ENCODE results near the gene NDUFAF5. TPM values are rescaled to one million over a fixed set of nuclear protein-coding genes. Genes with fewer than 3 reads are reported as not detected.

NDUFAF5 gene
- total RNA-seq, 1 experiment from 2014 or later = 40.2 TPM

DNA sequence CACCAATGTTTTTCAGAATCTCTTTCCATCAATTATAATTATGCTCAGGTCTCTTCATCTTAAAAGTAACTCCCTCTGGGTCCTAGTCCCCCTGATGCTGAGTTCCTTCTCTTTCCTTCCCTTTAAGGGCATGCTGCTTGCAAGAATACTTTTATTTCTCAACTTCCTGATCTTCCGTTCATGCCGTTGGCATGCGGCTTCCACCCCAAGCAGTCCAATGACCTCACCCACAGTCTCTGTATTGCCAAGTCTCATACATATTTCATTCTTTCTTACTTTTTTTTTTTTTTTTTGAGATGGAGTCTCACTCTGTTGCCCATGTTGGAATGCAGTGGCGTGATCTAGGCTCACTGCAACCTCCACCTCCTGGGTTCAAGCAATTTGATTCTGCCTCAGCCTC lies 83.5 kb downstream of the NDUFAF5 start:
- no peaks in the 10 kb centered on the region; the same call in 1 of the 2 replicates for H3K4me1 ChIP-seq (ENCODE audit: insufficient read depth, low read length)
- no peak overlapping the region for H4K8ac ChIP-seq (replicated peaks; ENCODE audit: insufficient read length, low read depth, low read length)
- no peak overlapping the region for H3T11ph ChIP-seq (ENCODE audit: low read length)
- H2BK15ac ChIP-seq (ENCODE audit: low read depth, low read length) = no peak overlapping the region
- no CpG with 5 or more reads among the region's 4 CpGs for WGBS (ENCODE audit: extremely low coverage, insufficient read length, low lambda C conversion rate)
- DNase-seq = no peak
- no peak overlapping the region for H2BK20ac ChIP-seq (ENCODE audit: low read depth, low read length, poor library complexity, severe bottlenecking)
- no peak overlapping the region for H3K4me3 Mint-ChIP-seq
- peaks cover 13 to 17% of the 10 kb centered on the region in 2 experiments for H3K4me1 Mint-ChIP-seq
- H3K18ac ChIP-seq (ENCODE audit: insufficient read length, low read depth, low read length) = no peak overlapping the region
- H3K27ac ChIP-seq (ENCODE audit: insufficient read length, low read depth, low read length) = no peak overlapping the region
- H2AFZ ChIP-seq (ENCODE audit: low read length) = no peak overlapping the region
- H3K4me2 ChIP-seq (ENCODE audit: insufficient read depth, insufficient read length, low read length) = no peak overlapping the region
- no peaks in the 10 kb centered on the region for H3K9me3 Mint-ChIP-seq
- H3K23ac ChIP-seq (ENCODE audit: insufficient read length, low read depth, low read length) = no peak overlapping the region
- H2AK5ac ChIP-seq (ENCODE audit: insufficient read length, low read length) = no peak overlapping the region
- H3K4ac ChIP-seq (ENCODE audit: low read depth, low read length) = no peak overlapping the region
- H3K56ac ChIP-seq (ENCODE audit: insufficient read length, low read depth, low read length) = no peak overlapping the region
- H3K27me3 ChIP-seq (ENCODE audit: insufficient read depth, low read length) = no peaks in the 10 kb centered on the region
- no peaks in the 10 kb centered on the region for H3K36me3 Mint-ChIP-seq (ENCODE audit: insufficient read depth in 1 of 3, low read depth in 3 of 3)
- no peaks in the 10 kb centered on the region for H3K79me1 ChIP-seq (ENCODE audit: insufficient read depth, low read depth, low read length, poor library complexity, severe bottlenecking)
- H4K91ac ChIP-seq (ENCODE audit: insufficient read length, low read depth, low read length) = no peak overlapping the region
- H3K9ac ChIP-seq (ENCODE audit: extremely low read depth, insufficient read length, low read length) = no peak overlapping the region
- no peaks in the 10 kb centered on the region for H3K9me3 ChIP-seq (ENCODE audit: control insufficient read depth, low read depth, low read length)
- no peak overlapping the region for H2BK120ac ChIP-seq (ENCODE audit: low read depth, low read length, poor library complexity, severe bottlenecking)
- no peak overlapping the region for H2BK12ac ChIP-seq (ENCODE audit: insufficient read length, low read depth, low read length)
- no peaks in the 10 kb centered on the region; the same call in 1 of the 2 replicates for H3K79me2 ChIP-seq (ENCODE audit: insufficient read depth, low read length)
- H2BK5ac ChIP-seq (ENCODE audit: insufficient read length, low read length) = no peak overlapping the region
- no peaks in the 10 kb centered on the region for H4K20me1 ChIP-seq (ENCODE audit: control insufficient read depth, insufficient read depth, insufficient read length)
- TF ChIP-seq, protein P1, sequence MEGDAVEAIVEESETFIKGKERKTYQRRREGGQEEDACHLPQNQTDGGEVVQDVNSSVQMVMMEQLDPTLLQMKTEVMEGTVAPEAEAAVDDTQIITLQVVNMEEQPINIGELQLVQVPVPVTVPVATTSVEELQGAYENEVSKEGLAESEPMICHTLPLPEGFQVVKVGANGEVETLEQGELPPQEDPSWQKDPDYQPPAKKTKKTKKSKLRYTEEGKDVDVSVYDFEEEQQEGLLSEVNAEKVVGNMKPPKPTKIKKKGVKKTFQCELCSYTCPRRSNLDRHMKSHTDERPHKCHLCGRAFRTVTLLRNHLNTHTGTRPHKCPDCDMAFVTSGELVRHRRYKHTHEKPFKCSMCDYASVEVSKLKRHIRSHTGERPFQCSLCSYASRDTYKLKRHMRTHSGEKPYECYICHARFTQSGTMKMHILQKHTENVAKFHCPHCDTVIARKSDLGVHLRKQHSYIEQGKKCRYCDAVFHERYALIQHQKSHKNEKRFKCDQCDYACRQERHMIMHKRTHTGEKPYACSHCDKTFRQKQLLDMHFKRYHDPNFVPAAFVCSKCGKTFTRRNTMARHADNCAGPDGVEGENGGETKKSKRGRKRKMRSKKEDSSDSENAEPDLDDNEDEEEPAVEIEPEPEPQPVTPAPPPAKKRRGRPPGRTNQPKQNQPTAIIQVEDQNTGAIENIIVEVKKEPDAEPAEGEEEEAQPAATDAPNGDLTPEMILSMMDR (conservative IDR thresholded peaks at IDR 0.05) = no peak
- no peaks in the 10 kb centered on the region for H3K27me3 Mint-ChIP-seq (ENCODE audit: low read depth)
- no peak overlapping the region for H4K5ac ChIP-seq (ENCODE audit: insufficient read length, low read depth, low read length)
- H3K27ac Mint-ChIP-seq = no peak overlapping the region
- no peaks in the 10 kb centered on the region for H3K23me2 ChIP-seq (ENCODE audit: insufficient read length, low read depth, low read length, poor library complexity, severe bottlenecking)
- no peak overlapping the region for H3K14ac ChIP-seq (ENCODE audit: insufficient read depth, low read length)

All from H9 (cell line).